Measurements from ENCODE around the gene UBE2V1.
"Not testable (repeated sequence)": the region's sequence is repeated elsewhere in the genome, so short reads cannot be mapped to it uniquely, and the experiment has no call there.

UBE2V1 gene

DNA sequence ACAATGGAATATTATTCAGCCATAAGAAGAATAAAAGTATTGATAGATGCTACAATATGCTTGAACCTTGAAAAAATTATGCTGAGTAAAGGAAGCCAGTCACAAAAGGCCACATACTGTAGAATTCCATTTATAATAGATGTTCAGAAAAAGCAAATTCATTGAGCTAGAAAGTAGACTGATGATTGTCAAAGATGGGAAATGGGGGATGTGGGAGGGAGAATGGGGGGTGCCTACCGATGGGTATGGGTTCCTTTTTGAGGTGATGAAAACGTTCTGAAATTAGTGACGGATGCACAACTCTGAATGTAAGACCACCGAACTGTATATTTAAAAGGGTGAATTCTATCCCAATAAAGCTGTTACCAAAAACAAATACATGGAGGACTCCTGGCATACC lies 18.4 kb downstream of the UBE2V1 start:
- no peak for DNase-seq

DNA sequence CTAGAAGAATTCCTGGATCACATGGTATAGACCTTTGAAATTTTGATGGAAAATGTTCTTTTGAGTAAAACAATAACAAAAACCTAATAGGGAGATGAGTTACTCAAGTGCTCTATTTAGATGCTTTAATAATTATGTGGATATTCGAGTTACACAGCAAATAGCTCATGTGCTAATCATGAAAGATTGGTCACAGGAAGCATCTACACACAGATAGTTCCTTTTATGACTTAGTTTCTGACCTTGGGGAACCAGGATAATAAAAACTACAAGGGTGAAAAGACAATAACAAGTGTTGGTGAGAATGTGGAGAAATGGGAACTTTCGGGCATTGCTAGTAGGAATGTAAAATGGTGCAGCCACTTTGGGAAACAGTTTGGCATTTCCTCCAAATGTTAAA lies 19.7 kb downstream of the UBE2V1 start:
- no peak for DNase-seq

DNA sequence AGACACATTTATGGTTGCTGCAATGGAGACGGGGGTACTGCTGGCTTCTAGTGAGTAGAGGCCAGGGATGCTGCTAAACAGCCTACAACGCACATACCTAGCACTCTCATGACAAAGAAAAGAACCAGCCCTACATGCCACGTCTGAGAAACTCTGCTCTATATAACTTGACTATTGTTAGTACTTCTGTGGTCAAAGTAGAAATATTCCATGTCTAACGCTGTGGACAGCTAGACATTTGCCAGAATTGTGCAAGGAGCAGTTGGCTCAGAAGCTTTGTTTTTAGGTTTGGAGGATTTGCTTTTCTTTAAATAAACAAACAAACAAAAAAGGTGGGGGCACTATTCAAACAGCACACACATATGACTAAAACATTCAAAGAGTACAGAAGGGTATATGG lies 20.5 kb downstream of the UBE2V1 start:
- no peak for DNase-seq

DNA sequence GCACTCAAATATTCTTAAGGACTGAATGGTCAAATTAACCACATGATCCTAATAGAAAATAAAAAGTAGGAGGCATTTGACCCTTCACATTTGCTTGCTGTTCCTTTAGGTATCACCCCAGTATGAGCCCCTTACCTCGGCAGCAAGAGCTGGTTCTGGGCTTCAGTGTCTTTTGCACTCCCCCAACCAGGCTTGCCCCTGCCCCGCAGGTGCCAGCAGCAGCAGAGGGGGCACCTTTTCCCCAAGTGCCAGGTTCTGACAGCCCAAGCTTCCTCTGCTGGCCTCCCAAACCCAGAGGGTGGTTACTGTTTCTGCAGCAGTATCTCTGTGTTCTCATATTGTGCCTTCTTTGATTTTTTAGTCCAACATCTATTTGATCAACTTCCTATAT lies 23.2 kb downstream of the UBE2V1 start:
- DNase-seq, result no peak

DNA sequence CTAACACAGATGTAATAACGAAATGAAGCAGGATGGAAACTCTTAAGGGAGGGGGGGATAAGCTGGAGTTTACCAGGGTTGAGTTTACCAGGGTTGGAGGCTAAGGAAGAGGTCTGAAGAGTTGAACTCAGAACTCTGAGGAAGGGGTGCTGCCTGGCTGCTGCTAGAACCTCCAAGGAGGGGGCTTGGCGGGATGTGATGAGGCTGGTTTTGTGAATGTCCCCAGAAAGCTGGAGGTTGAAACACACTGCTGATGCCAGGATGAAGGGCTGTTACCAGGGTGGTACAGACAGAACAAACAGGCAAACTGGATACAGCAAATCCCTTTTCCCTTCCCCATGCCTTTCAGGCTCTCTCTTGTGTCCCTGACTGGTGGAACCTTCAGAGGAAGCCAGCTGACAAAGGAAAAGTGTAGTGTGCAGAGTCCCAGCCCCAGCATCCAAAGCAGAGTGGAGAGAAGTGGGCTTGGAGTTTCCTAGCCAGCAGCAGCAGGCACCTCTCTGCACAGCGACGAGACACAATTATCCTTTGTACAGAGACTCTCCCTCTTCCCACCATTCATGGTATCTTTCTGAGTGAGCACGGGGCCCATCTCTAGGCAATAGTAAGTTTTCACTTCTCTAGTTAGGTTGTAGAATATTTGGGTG lies 23.7 kb downstream of the UBE2V1 start:
- peak in 2 of 14 donors; percentile 9 to 11 for DNase-seq

DNA sequence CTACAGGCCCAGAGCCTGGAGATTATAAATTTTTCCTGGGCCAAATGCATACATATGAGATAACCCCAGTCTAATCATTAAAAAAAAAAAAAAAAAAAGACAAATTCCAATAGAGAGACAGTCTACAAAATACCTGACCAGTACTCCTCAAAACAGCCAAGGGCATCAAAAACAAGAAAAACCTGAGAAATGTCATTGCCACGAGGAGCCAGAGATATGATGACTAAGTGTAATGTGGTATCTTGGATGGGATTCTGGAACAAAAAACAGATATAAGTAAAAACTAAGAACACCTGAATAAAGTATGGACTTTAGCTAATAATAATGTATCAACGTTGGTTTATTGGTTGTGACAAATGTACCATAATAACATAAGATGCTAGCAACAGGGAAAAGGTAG lies 24.9 kb downstream of the UBE2V1 start:
- DNase-seq, result no peak

DNA sequence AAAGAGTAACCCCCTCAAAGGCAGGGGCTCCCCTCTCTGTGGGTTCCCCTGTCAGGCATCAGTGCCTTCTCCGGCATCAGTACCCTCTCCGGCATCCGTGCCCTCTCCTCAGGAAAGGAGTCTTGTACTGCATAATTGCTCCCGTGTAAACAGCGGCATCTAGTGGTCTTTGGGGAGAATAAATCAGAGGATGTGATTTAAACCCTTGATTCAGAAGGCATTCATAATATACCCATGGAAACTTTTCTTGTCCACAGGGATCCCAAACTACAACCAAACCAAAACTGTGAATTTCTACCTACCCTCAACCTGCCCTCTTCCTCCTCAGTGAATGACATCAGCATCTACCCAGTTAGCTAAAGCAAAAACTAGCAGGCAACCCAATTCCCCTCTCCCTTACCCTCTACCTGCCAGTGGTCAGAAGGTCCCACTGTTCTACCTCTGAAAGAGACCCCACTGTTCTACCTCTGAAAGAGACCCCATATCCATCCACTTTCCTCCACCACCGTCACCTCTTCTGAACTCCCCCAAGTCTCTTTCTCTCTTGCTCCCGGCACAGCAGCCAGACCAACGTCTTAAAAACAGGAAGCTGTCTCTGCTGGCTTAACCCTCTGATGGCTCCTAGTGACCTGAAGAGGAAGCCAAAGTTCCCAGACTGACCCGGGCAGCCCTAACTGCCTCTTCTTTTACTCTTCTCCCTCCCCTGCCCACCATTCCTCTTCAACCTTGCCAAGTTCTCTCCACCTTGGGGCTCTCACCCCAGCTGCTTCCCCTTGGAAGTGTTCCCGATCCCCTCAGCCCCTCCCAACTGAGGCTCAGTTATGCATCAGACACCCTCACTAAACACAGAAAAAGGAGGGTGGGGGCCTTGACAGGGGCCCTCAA lies 27.2 kb downstream of the UBE2V1 start:
- peak in 8 of 14 donors; percentile 5 to 45 (median 20) for DNase-seq

DNA sequence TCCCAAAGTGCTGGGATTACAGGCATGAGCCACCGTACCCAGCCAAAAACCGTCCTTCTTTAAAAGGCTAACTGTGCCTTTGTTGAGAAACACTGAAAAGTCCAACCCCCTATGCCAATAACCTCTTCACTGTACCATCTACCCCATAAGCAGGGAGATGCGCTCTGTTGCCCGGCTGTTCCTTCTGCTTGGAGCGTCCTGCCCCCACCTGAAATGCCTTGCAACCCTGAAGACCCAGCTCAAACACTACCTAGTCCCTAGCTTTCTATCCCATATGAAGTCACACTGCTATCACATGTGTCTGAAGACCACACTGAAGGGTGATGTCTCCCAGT lies 27.8 kb downstream of the UBE2V1 start:
- DNase-seq, result no peak

DNA sequence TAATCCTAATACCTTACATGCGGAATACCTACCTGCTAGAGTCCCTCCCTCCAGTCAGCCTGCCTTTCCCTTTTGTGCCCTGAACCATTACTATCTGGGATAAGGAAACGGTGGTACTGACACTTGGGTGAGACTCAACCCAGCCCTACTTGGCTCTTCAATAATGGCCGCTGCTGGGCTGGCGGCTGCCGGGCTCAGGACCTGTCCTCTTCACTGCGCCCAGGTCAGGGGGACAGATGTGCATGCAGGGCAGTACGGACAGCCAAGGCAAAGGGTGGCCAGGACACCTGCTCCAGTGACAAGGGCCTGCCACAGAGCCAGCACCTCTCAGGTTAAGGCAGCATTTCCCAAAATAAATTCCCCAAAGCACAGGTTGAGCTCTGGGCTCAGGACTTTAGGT lies 29.9 kb downstream of the UBE2V1 start:
- DNase-seq, result no peak

DNA sequence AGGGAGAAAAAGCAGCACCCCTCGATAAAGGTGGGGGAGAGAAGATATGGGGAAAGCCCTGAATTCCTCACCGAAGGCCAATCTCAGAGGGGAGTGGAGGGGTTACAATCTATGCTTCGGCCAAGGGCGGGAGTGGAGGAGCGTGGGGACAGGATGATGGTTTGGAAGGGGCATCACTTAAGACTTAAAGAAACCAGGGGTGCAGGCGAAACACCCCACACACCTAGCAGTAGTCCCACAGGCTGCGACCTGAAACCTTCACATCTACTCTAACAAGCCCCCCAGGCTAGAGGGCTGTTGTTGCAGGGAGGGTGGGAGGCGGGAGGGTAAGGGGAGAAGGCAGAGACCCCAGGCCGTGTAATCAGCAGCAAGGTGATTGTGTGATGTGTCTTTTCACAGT lies 30.9 kb downstream of the UBE2V1 start:
- DNase-seq, result not testable (repeated sequence)

DNA sequence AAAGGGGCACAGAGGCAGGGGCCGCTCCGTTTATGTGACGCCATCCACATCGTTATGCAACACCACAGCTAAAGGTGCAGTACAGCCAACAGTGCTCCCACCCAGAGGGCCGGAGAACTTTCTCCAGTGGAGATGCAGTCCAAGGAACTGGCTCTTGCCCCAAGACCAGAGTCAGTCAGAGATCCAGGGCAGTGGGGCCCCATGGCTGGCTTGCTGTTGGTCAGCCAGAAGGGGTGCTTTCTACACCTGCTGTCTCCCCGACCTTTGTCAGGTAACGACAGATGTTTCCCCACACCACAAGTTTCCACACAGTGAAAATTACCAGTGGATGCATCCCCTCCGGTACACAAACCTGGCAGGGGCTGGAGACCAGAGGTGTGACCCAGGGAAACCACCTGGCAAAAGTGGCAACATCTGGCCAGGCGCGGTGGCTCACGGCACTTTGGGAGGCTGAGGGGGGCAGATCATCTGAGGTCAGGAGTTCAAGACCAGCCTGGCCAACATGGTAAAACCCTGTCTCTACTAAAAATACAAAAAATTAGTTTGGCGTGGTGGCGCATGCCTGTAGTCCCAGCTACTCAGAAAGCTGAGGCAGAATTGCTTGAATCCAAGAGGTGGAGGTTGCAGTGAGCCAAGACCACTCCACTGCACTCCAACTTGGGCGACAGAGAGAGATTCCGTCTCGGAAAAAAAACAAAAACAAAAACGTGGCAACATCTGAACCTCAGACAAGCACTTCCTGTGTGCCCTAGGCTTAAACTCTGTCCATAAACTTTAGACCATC lies 34.9 kb downstream of the UBE2V1 start:
- DNase-seq, result no peak

DNA sequence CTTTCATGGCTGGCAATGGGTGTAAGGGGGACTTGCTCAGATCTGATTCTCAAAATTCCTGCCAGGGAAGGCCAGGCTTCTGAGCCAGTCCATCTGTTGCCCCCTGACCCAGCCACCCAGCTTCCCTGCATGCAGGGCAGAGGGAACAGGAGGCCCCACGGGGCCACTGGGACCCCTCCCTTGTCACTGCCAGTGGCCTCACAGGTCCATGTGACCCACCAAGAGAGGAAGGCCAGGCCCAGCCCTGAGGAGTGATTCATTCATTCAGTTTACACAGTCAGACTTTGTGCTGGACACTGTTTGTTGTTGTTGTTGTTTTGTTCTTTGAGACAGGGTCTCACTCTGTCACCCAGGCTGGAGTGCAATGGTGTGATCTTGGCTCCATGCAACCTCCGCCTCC lies 39.5 kb downstream of the UBE2V1 start:
- DNase-seq, result no peak

DNA sequence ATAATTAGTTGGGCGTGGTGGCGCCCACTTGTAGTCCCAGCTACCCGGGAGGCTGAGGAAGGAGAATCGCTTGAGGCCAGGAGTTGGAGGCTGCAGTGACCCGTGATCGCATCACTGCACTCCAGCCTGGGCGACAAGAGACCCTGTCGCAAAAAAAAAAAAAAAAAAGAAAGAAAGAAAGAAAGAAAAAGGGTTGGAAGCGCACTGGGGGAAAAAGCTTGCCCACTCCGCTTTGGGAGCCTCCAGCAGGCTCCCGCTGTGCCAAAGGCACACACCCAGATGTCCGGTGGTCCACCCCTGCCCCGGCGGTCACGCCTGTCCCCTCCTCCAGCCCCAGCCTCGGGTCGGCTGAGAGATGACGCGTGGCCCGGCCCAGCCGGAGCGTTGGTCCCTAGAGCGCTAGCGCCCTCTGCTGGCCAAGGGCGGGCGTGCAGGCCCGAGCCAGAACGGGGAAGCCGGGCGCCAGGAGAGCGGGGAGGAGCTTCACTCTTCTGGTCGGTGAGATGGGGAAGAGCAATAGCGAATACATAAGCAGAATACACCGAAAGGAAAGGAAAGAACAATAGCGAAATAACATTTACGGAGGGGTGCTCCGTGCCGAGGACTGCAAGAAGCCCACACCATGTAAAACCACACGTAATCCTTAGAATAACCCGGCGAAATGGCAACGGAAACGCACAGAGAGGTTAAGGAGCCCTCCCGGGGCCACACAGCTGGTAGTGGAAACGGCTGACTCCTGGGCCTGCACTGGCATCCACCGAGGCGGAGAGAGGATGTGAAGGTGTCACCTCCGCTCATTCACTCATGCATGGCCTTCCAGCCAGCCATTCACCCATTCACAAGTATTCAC lies 41.7 kb downstream of the UBE2V1 start:
- peak in 13 of 14 donors; percentile 40 to 92 (median 77) for DNase-seq

DNA sequence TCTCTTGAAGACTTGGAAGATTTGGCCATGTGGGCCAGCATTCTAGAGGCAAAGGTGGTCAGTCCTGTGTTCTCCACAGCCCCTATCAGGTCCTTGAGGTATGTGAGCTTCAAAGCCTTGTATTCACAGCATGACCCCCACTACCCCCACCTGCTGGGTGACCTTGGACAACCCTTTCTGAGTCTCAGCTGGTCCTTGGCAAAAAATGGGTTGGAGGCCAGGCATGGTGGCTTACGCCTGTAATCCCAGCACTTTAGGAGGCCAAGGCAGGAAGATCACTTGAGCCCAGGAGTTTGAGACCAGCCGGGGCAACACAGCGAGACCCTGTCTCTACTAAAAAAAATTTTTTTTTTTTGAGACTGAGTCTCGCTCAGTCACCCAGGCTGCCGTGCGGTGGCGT lies 42.6 kb downstream of the UBE2V1 start:
- DNase-seq, result no peak

DNA sequence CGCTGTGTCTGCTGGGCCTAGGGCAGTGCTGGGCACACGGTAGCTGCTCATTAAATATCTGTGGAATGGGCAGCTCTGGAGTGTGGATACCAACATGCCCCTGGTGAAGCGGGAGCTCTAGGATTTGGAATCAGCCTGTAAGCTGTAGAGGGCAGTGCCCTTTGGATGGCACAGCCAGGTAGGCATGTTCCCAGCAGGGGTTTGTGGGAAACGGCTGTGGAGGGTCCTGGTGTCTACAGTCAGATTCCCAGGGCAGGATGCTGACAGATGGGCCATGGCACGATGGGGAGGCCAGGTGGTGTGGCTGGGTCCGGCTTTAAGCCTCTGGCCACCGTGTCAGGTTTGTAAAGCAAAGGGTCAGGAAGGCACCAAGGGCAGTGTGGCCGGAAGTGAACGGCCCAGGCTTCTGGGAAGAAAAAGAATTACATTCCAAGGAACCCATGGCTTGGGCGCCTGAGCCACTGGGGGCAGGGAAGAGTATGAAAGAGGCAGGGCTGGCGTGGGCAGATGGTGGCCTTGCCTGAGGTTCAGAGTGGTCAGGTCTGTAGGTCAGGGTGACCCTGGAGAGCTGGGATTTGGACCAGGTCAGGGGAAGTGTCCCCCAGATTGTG lies 44.8 kb downstream of the UBE2V1 start:
- DNase-seq, result no peak

DNA sequence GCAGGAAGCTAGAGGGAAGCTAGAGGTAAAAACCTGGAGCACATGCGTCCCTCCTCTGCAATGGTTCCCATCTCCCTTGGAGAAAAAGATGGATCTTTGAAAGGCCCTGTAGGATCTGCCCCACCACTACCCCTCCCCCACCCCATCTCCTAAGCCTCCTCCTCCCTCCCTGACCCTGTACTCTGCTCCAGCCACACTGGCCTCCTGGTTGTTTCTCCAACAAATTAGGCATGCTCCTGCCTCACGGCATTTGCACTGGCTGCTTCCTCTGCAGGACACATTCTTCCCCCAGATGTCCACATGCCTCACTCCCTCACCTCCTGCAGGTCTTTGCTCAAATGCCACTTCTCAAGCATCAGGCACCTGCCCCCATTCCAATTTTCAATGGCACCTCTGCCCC lies 45.5 kb downstream of the UBE2V1 start:
- DNase-seq, result no peak

DNA sequence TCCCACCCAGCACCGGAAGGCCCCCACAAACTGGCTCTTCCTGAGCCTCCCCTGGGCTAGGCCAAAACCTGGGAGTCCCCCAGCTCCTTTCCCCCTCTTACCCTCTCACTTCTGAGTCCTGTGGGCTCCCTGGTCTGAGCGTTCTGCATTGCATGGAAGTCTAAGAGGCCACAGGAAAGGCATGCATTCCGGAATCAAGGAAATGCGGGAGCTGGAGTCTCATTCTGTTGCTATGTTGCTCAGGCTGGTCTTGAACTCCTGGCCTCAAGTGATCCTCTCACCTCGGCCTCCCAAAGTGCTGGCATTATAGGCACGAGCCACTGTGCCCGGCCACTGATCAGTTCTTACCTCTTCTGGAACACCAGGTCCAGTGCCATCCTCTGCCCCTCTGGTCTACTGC lies 45.9 kb downstream of the UBE2V1 start:
- no peak for DNase-seq

DNA sequence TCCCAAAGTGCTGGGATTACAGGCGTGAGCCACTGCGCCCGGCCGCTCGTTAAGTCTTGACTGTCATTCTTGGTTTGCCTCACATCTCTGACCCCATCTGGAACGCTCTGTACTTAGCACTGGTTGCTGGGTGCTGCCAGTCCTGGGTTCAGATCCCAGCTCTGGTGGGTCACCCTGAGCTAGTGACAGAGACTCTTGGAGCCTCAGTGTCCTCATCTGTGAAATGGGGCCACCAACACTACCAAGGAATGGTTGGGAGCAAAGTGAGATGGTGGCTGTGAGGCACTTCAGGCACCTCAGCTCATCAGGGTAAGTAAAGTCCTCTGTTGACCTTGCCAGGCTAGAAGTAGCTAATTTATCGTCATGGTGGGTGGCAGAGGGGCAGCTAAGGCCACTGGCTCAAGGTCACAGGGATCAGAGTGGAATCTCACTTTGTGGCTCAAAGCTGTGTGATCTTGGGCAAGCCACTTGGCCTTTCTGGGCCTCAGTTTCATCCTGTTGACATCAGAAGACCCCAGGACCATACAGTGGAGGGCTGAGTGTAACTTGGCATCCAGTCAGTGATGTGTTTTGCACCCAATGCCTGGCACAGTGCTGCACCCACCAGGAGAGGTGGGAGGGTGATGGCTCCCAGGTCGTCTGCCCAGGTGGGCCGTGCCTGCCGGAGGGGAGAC lies 46.7 kb downstream of the UBE2V1 start:
- DNase-seq, result no peak

DNA sequence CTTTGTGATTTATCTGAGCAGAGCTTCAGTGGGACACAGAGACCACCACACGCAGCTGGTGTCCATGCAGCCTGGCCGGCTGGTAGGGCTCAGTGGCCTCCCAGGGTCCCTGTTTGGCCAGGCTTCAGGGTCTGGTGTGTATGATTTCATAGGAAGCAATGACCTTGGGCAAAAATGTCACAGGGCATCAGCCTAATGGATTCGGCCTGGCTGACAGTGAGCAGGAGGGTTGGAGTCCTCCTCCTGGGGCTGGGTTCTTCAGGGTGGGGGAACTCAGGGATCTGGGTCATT lies 47.7 kb downstream of the UBE2V1 start:
- no peak for DNase-seq

DNA sequence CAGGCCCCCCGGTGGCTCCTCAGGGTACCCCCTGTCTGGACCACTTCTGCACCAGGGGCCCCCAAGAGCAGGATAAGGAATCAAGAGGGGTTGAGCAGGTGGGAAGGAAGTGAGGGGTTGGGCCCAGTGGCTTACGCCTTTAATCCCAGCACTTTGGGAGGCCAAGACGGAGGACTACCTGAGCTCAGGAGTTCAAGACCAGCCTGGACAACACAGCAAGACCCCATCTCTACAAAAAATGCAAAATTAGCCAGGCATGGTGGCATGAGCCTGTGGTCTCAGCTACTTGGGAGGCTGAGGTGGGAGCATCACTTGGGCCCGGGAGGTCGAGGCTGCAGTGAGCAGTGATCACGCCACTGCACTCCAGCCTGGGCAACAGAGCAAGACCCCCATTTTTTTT lies 49.2 kb downstream of the UBE2V1 start:
- not testable (repeated sequence) for DNase-seq

DNA sequence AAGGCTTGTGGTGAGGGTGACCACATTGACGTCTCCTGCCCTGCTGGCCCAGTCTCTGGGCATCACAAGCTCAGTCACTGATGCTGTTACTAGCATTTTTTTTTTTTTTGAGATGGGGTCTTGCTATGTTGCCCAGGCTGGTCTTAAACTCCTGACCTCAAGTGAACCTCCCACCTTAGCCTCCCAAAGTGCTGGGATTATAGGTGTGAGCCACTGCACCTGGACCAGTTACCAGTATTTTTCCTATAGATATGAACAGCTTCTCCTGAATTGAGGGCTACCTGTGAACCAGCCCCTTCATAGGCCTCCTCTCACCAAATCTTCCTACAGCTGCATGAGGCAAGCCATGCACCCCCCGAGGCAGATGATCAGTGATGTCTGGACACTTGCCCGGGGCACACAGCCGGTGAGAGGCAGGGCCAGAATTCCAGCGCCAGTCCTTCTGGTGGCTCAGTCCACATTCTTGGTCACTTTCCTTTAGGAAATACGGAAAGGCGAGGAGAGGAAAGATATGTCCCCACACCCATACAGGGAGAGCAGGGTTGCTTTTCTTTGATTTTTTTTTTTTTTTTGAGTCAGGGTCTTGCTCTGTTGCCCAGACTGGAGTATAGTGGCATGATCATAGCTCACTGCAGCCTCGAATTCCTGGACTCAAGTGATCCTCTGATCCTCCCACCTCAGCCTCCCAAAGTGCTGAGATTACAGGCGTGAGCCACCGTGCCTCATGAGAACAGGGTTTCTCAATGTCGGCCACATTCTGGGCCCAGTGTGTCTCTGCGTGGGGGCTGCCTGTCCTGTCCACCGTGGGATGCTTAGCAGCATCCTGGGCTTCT lies 50.7 kb downstream of the UBE2V1 start:
- DNase-seq, result no peak

Measured in C1 segment of cervical spinal cord (tissue), 14 donors.